HG02678 (cell line): ENCODE measurements around the gene TBCD.

Experiments
- ATAC-seq: cut with Tn5 transposase; IDR thresholded peaks from one replicate; pipeline ENCODE4 v1.9.1; 2021; ENCODE audit warnings: mild to moderate bottlenecking, moderate library complexity; ENCODE audit not compliant: unreplicated experiment

The TBCD gene

DNA sequence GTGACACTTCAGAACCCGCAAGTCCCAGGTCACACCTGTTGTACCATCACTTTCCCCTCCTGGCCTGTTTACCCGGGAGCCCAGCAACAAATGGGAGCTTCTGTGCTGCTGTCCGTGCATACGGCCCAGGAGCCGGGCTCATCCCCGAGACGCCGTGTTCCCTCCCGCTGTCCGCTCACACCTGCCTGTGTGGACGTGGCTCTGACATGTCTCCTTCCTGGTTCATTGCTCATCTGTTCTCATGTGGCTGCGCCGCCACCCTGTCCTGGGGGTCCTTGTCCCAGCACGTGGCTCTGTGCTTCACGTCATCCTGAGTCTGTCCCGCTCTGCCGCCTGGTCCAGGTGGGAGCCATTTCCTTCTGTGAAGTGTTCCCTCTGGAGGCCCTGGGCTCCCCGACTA, 37.9 kb downstream of the TBCD start:
- ATAC-seq, result no peak

DNA sequence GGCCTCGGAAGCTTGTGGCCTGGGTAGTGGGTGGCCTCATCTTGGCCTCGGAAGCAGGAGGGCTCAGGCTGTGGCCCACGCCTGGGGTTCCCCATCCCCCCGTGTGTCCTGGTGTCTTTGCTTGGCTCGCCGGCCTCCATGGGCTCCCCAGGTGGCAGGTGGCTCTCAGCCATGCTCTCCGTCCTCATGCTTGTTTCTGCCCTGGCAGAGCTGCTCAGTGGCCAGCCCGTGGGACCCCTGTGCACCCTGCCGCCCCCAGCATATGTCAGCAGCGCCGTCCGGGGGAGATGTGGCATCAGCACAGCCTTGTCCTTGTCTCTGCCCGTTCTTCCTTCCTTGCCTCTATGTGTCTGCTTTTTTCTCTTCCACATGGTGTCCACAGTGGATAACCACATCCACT, 38.5 kb downstream of the TBCD start:
- no peak for ATAC-seq

- no peak for ATAC-seq
Observed at GRCh38 chr17:82791532-82791931, 39.7 kb downstream of the TBCD start.

- no peak for ATAC-seq
Observed at GRCh38 chr17:82793974-82794630, 42.2 kb downstream of the TBCD start.

DNA sequence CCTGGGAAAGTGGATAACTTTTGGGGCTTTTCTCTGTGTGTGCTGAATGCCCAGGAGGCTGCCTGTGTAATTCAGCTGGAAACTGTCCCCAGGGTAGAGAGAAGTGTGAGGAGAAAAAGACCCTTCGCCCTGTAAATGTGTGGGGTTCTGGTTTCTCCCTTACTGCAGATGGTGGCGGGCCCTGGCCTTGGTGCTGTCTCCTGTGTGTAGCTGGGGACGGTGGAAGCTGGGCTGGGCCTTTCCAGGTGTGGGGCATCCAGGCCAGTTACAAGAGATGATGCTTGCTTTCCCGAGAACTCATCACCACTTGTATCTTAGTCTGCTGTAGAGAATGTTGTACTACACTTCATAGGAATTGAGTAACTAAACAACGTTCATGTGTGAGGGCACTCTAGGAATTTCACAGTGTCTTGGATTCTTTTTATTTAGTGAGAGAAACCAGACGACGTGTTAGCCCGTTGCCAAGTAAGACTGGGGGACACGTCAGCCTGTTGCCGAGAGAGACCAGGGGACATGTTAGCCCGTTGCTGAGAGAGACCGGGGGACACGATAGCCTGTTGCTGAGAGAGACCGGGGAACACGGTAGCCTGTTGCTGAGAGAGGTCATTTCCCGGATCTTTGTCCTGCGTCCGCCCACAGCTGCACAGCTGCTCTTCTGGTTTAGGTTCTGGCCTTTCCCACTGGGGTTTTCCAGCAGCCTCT, 43.1 kb downstream of the TBCD start:
- no peak for ATAC-seq

GRCh38 chr17:82795615-82796014, 43.8 kb downstream of the TBCD start:
- ATAC-seq, result no peak

DNA sequence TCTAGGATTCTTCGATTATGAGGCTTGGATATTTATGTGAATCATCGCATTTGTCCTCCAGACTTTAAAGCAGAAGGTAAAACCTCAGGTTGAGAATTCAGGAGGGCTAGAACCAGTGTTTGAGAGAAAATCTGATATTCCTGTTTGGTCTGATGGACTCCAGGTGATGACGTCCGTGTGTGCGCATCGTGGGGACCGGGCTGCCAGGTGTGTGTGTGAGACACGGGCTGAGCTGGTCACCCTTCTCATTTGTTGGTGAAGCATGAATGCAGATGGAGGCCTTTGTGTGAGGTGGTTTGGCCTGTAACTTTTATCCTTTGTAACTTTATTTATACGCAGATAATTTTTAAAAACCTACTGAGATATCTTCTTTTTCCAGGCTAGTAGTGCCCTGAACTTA, 45.2 kb downstream of the TBCD start:
- no peak for ATAC-seq

DNA sequence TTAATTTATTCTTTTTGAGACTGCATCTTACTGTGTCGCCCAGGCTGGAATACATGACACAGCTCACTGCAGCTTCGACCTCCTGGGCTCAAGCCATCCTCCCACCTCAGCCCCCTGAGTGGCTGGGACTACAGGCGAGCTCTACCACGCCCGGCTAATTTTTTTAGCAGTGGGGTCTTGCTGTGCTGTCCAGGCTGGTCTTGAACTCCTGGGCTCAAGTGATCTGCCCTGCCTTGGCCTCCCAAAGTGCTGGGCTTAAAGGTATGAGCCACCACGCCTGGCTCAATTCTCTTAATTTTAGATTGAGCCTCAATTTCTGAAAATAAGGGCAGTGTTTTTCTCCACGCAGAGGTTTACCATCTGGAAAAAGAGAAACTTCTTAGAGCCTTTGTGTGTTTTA, 46.9 kb downstream of the TBCD start:
- no peak for ATAC-seq

GRCh38 chr17:82799591-82799990, 47.7 kb downstream of the TBCD start:
- no peak for ATAC-seq

- no peak for ATAC-seq
Observed at GRCh38 chr17:82800885-82801284, 49.0 kb downstream of the TBCD start.

GRCh38 chr17:82801377-82801970, 49.6 kb downstream of the TBCD start:
- no peak for ATAC-seq

DNA sequence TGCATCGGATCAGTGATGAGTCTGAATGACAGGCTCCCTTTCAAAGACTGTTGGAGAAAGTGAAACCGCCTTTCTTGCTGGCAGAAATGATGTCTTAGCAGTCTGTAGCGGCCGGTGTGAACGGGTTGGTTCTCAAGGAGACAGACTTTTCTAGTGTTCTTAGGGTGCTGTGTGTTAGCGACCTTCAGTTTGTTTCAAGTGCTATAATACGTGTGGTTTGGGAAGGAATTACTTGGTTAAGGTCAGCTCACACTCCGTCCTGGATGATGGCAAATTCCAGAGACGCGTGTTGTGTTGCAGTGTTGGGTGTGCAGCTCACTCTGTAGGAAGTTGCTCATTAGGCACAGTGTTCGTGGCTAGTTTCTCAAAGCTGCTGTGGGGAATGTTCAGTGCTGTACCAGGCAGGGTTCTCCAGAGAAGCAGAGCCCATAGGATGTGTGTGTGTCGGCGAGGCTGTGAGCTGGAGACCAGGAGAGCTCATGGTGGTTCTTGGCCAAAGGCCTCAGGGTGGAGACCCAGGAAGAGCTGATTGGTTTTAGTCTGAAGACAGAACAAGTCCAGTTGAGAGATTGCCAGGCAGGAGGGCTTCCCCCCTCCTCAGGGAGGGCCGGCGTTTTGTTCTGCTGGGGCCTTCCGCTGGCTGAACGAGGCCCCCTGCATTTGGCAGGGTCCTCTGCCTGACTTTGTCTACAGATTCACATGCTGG, 50.4 kb downstream of the TBCD start:
- no peak for ATAC-seq

- no peak for ATAC-seq
Observed at GRCh38 chr17:82803185-82803584, 51.3 kb downstream of the TBCD start.

GRCh38 chr17:82803606-82804005, 51.7 kb downstream of the TBCD start:
- no peak for ATAC-seq

GRCh38 chr17:82804442-82805191, 52.8 kb downstream of the TBCD start:
- no peak for ATAC-seq

- no peak for ATAC-seq
Observed at GRCh38 chr17:82805254-82805653, 53.4 kb downstream of the TBCD start.

DNA sequence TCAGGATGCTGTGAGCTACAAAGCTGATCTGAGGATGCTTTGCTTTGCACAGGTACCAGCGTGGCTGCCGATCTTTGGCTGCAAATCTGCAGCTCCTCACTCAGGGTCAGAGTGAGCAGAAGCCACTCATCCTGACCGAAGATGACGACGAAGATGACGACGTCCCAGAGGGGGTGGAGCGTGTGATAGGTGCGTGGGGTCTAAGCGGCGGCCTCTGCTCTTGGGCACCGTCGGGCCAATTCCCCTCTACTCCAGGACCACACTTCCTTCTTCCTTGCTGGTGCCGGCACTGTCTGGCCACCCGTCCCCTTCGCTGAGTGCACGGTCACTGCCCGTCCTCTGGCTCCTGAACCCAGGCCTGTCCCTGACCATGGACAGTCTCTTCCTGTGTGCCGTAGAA, 54.0 kb downstream of the TBCD start:
- ATAC-seq, result no peak

GRCh38 chr17:82806645-82807044, 54.8 kb downstream of the TBCD start:
- ATAC-seq, result no peak

- no peak for ATAC-seq
Observed at GRCh38 chr17:82807101-82807500, 55.2 kb downstream of the TBCD start.

DNA sequence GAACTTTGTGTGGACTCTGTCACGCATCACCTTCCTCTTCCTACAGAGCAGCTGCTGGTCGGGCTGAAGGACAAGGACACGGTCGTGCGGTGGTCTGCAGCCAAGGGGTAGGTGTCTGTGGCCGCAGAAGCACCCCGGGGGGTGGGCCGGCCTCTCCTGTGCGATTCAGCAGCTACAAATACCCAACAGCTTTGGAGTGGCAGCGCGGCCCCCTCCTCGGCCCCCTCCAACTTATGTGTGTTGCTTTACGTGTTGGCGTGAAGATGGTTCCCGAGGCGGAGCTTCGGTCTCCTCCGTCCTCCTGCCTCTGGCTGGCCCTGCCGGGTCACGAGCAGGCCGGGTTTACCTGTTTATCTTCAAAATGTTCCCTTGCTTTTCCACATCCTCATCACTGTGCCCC, 55.7 kb downstream of the TBCD start:
- ATAC-seq, result no peak

GRCh38 chr17:82808006-82808405, 56.1 kb downstream of the TBCD start:
- ATAC-seq, result no peak
